Measurements from ENCODE around the gene PLEKHA1. TPM values are rescaled to one million over a fixed set of nuclear protein-coding genes. Genes with fewer than 3 reads are reported as not detected.
A peak's percentile ranks its signal among the peaks of the same experiment; 100 is the strongest.

The PLEKHA1 gene
- total and polyA plus RNA-seq, 2 experiments from 2014 or later = 25.8 to 36.6 TPM

- Mint-ChIP-seq H3K27me3 (ENCODE audit: insufficient read depth, low read depth, poor library complexity) (peaks cover 51% of the 10 kb centered on the region), H3K27ac (no peak overlapping the region), H3K36me3 (ENCODE audit: low read depth) (no peaks in the 10 kb centered on the region; the same call in 2 of the 3 replicates), H3K4me3 (peak overlapping the region; percentile 81), H3K4me1 (peaks cover 33% of the 10 kb centered on the region), H3K9me3 (no peaks in the 10 kb centered on the region)
- TF ChIP-seq ZNF331 (CRISPR knock-in tag; IDR thresholded peaks at IDR 0.05; ENCODE audit: low read depth) = no peak
- no peak for TF ChIP-seq CTCF (conservative IDR thresholded peaks at IDR 0.05; ENCODE audit: low read depth in 2 of 2)
- no peak for TF ChIP-seq ZNF114 (CRISPR knock-in tag; IDR thresholded peaks at IDR 0.05)
- no peak for TF ChIP-seq EZH2phosphoT487 (IDR thresholded peaks at IDR 0.05; ENCODE audit: unreplicated experiment)
- TF ChIP-seq JUNB (IDR thresholded peaks at IDR 0.05; ENCODE audit: unreplicated experiment) = no peak
- TF ChIP-seq CREB1 (CRISPR knock-in tag; IDR thresholded peaks at IDR 0.05; ENCODE audit: low read depth) = no peak
- no peak for TF ChIP-seq ZNF462 (CRISPR knock-in tag; IDR thresholded peaks at IDR 0.05)
- no peak for TF ChIP-seq REST (IDR thresholded peaks at IDR 0.05; ENCODE audit: unreplicated experiment)
- TF ChIP-seq EZH2 (IDR thresholded peaks at IDR 0.05; ENCODE audit: low read depth, unreplicated experiment) = no peak
- no peak for TF ChIP-seq ETS1 (IDR thresholded peaks at IDR 0.05)
- no peak for TF ChIP-seq POLR2AphosphoS5 (IDR thresholded peaks at IDR 0.05; ENCODE audit: low read depth)
- no peak for TF ChIP-seq NANOG (IDR thresholded peaks at IDR 0.05; ENCODE audit: borderline replicate concordance)
- TF ChIP-seq STAT1 (IDR thresholded peaks at IDR 0.05; ENCODE audit: unreplicated experiment) = no peak
- Histone ChIP-seq H3K79me2 (replicated peaks; ENCODE audit: insufficient read depth) (no peaks in the 10 kb centered on the region), H3F3A (replicated peaks; ENCODE audit: low read depth) (0 out of 2 replicates have a peak, but pooled peaks cover 6% of the 10 kb centered on the region), H2AFZ (no peak overlapping the region), H3K27me3 (ENCODE audit: insufficient read depth) (peaks cover 52% of the 10 kb centered on the region), H3K27ac (ENCODE audit: low read depth) (no peak overlapping the region), H3K4me3 (peak overlapping the region; percentile 75; the same call in 1 of the 2 replicates), H4K20me1 (replicated peaks; ENCODE audit: insufficient read depth) (no peaks in the 10 kb centered on the region; the same call in 1 of the 2 replicates), H3K4me2 (peak overlapping the region; percentile 91; the same call in 1 of the 2 replicates), H3K36me3 (ENCODE audit: insufficient read depth) (no peaks in the 10 kb centered on the region), H3K4me1 (ENCODE audit: insufficient read depth) (peaks cover 16% of the 10 kb centered on the region), H3K9me2 (ENCODE audit: insufficient read depth) (no peaks in the 10 kb centered on the region)
- DNase-seq (ENCODE audit: low spot score) = no peak
- ATAC-seq = no peak
Measured at GRCh38 chr10:122463466-122464249, 89.2 kb downstream of the PLEKHA1 start.
